Gastroesophageal sphincter (tissue), 4 donors: ENCODE results near the gene PLPPR3. TPM values are rescaled to one million over a fixed set of nuclear protein-coding genes. Genes with fewer than 3 reads are reported as not detected.
"Not testable (repeated sequence)": the region's sequence is repeated elsewhere in the genome, so short reads cannot be mapped to it uniquely, and the experiment has no call there.

Experiments
- ATAC-seq: fragments of 150-250 bp; one replicate; pipeline ENCODE4 v1.9.1; 2016; ENCODE audit warnings: mild to moderate bottlenecking, moderate library complexity
- H3K27ac ChIP-seq, 4 donors: fragments of 200-600 bp; sonication (generic) in 3 of 4; 1 replicate in 3 of 4; 2 replicates in 1 of 4; pipeline ENCODE4 v1.5.1; 2016 to 2019
- H3K27me3 ChIP-seq: fragments of 200-600 bp; sonication (generic); one replicate; pipeline ENCODE4 v1.5.1; 2019
- H3K36me3 ChIP-seq, 2 donors: fragments of 200-600 bp; sonication (generic); one replicate each; pipeline ENCODE4 v1.5.1; 2019; ENCODE audit warnings: control low read depth in 1 of 2
- H3K4me1 ChIP-seq, 3 donors: fragments of 200-600 bp; sonication (generic); 1 replicate in 2 of 3; 2 replicates in 1 of 3; pipeline ENCODE4 v1.5.1; 2016 to 2019; ENCODE audit warnings: control low read depth in 2 of 3
- H3K4me3 ChIP-seq, 2 donors: fragments of 200-600 bp; sonication (generic); one replicate each; pipeline ENCODE4 v1.5.1; 2019; ENCODE audit warnings: mild to moderate bottlenecking in 1 of 2, moderate library complexity in 1 of 2
- H3K9me3 ChIP-seq, 3 donors: fragments of 200-600 bp; sonication (generic); one replicate each; pipeline ENCODE4 v1.5.1; 2017 to 2019; ENCODE audit warnings: control low read depth in 2 of 3
- CTCF ChIP-seq, 4 experiments: fragments of 200-600 bp in 2 of 4; fragments of 450-650 bp in 2 of 4; sonication (generic) in 1 of 4; IDR thresholded peaks; one replicate each; pipeline ENCODE4 v1.5.1; 2017 to 2019; ENCODE audit warnings: antibody characterized with exemption in 4 of 4, mild to moderate bottlenecking in 2 of 4, moderate library complexity in 2 of 4
- EP300 ChIP-seq: sonication (generic); formaldehyde crosslinking; IDR thresholded peaks from one replicate; pipeline ENCODE4 v1.6.1; 2017; ENCODE audit warnings: antibody characterized with exemption, mild to moderate bottlenecking
- POLR2A ChIP-seq, 2 donors: fragments of 450-650 bp; IDR thresholded peaks; one replicate each; pipeline ENCODE4 v1.6.1; 2017; ENCODE audit warnings: antibody characterized with exemption in 2 of 2, mild to moderate bottlenecking in 2 of 2, moderate library complexity in 1 of 2
- POLR2AphosphoS5 ChIP-seq: sonication (generic); formaldehyde crosslinking; IDR thresholded peaks from one replicate; pipeline ENCODE4 v1.6.1; 2017; ENCODE audit warnings: antibody characterized with exemption
- WGBS, 2 donors: methylation state at CpG; one replicate each; pipeline ENCODE4 v1.1.5; 2018; ENCODE audit warnings: low coverage in 1 of 2; 5-methylcytosine and 5-hydroxymethylcytosine counted together
- total RNA-seq, 4 donors: library from RNA; depleted of rRNA; stranded (reverse); fragments of >200 nt; gene quantifications; one replicate each; pipeline ENCODE4 v1.1.0, GENCODE V29; 2016

Gene PLPPR3
- total RNA-seq, 4 donors from 2014 or later, result not detected

- Histone ChIP-seq H3K4me1 (peaks cover 0 to 21% (median 10%) of the 10 kb centered on the region in 3 donors), H3K4me3 (peak overlapping the region in 1 of 2 donors; percentile 40), H3K27ac (no peak overlapping the region), H3K27me3 (peaks cover 95% of the 10 kb centered on the region), H3K9me3 (no peaks in the 10 kb centered on the region), H3K36me3 (no peaks in the 10 kb centered on the region)
- TF ChIP-seq POLR2AphosphoS5 (no peak), CTCF (IDR thresholded peaks at IDR 0.05) (no peak), POLR2A (IDR thresholded peaks at IDR 0.05) (no peak), EP300 (no peak)
- WGBS, 2 donors, result 3% methylated on average over 7 of the region's 46 CpGs; no CpG with 5 or more reads in 1 of the 2 donors
- peak; percentile 50 for ATAC-seq
These were observed 21.6 kb upstream of the PLPPR3 start for GRCh38 chr19:843180-843835.

- H3K27ac ChIP-seq, H3K4me3 ChIP-seq, H3K9me3 ChIP-seq, ATAC-seq, H3K36me3 ChIP-seq: not testable (repeated sequence)
- 66 to 83% methylated on average over 6 to 7 of the region's 7 CpGs for WGBS, 2 donors
- peaks cover 0 to 16% (median 10%) of the 10 kb centered on the region in 3 donors for H3K4me1 ChIP-seq
- peaks cover 94% of the 10 kb centered on the region for H3K27me3 ChIP-seq
These were observed 21.0 kb upstream of the PLPPR3 start for GRCh38 chr19:842802-843179.

- peaks cover 0 to 12% (median 10%) of the 10 kb centered on the region in 3 donors for H3K4me1 ChIP-seq
- no peaks in the 10 kb centered on the region for H3K36me3 ChIP-seq
- ATAC-seq, result no peak
- H3K4me3 ChIP-seq, result no peak within 1 kb of the TSS
- peaks cover 91% of the 10 kb centered on the region for H3K27me3 ChIP-seq
- H3K27ac ChIP-seq, result no peak within 1 kb of the TSS
- no peaks in the 10 kb centered on the region for H3K9me3 ChIP-seq
- no CpG with 5 or more reads among the region's 24 CpGs for WGBS, 2 donors
- TF ChIP-seq CTCF (IDR thresholded peaks at IDR 0.05) (no peak), POLR2AphosphoS5 (no peak), POLR2A (IDR thresholded peaks at IDR 0.05) (no peak), EP300 (no peak)
These were observed 18.9 kb upstream of the PLPPR3 start, which contains the start of gene PRTN3 for GRCh38 chr19:840519-841206. TSS of gene PRTN3 (plus strand) at chr19:840999. CDS start at chr19:841009, 10 bp downstream.

GRCh38 chr19:835210-835810 lies 13.6 kb upstream of the PLPPR3 start:
- no peaks in the 10 kb centered on the region for H3K9me3 ChIP-seq
- WGBS, 2 donors, result 28 to 33% methylated on average over 2 to 4 of the region's 36 CpGs
- H3K27me3 ChIP-seq, result peaks cover 83% of the 10 kb centered on the region
- H3K36me3 ChIP-seq, result no peaks in the 10 kb centered on the region
- peak; percentile 55 for ATAC-seq
- no peak overlapping the region for H3K27ac ChIP-seq
- TF ChIP-seq EP300 (no peak), CTCF (IDR thresholded peaks at IDR 0.05) (no peak), POLR2AphosphoS5 (no peak), POLR2A (IDR thresholded peaks at IDR 0.05) (no peak)
- H3K4me3 ChIP-seq, result no peak overlapping the region
- no peaks in the 10 kb centered on the region for H3K4me1 ChIP-seq

GRCh38 chr19:834216-834615 lies 12.5 kb upstream of the PLPPR3 start:
- no peak for TF ChIP-seq POLR2A (IDR thresholded peaks at IDR 0.05)
- TF ChIP-seq EP300, result no peak
- Histone ChIP-seq H3K4me1 (no peaks in the 10 kb centered on the region), H3K36me3 (no peaks in the 10 kb centered on the region), H3K4me3 (no peak overlapping the region), H3K9me3 (no peaks in the 10 kb centered on the region), H3K27ac (no peak overlapping the region), H3K27me3 (peaks cover 83% of the 10 kb centered on the region)
- ATAC-seq, result no peak
- 80 to 88% methylated on average over 7 to 13 of the region's 24 CpGs for WGBS, 2 donors
